GM23248 (cell line): ENCODE measurements around the gene PLEKHM2. TPM values are rescaled to one million over a fixed set of nuclear protein-coding genes. Genes with fewer than 3 reads are reported as not detected.

Experiments used
- DNase-seq: peaks from one replicate; pipeline ENCODE4 v3.0.0-alpha.2; 2015
- H2AFZ ChIP-seq: fragments of 200-600 bp; sonication (generic); 2 replicates; pipeline ENCODE4 v1.6.1; 2016; ENCODE audit warnings: antibody characterized with exemption
- H3F3A ChIP-seq: fragments of 200-600 bp; sonication (generic); 2 replicates; pipeline ENCODE4 v1.6.1; 2016; ENCODE audit warnings: mild to moderate bottlenecking, antibody characterized with exemption, mixed run types; ENCODE audit not compliant: insufficient read depth
- H3K27ac ChIP-seq: fragments of 200-600 bp; sonication (generic); 2 replicates; pipeline ENCODE4 v1.5.1; 2016; ENCODE audit warnings: mild to moderate bottlenecking
- H3K27me3 ChIP-seq: fragments of 200-600 bp; sonication (generic); replicated peaks from 2 replicates; pipeline ENCODE4 v1.6.1; 2016; ENCODE audit warnings: mild to moderate bottlenecking; ENCODE audit not compliant: insufficient read depth
- H3K36me3 ChIP-seq: fragments of 200-600 bp; sonication (generic); 2 replicates; pipeline ENCODE4 v1.6.1; 2016; ENCODE audit warnings: low read depth, mild to moderate bottlenecking
- H3K4me1 ChIP-seq: fragments of 200-600 bp; sonication (generic); 2 replicates; pipeline ENCODE4 v1.6.1; 2016; ENCODE audit warnings: mild to moderate bottlenecking; ENCODE audit not compliant: insufficient read depth
- H3K4me2 ChIP-seq: fragments of 200-600 bp; sonication (generic); one replicate; pipeline ENCODE4 v1.6.1; 2016; ENCODE audit warnings: mild to moderate bottlenecking; ENCODE audit not compliant: unreplicated experiment
- H3K4me3 ChIP-seq: fragments of 200-600 bp; sonication (generic); 2 replicates; pipeline ENCODE4 v1.5.1; 2016; ENCODE audit warnings: mild to moderate bottlenecking
- H3K79me2 ChIP-seq: fragments of 200-600 bp; sonication (generic); 2 replicates; pipeline ENCODE4 v1.6.1; 2016; ENCODE audit warnings: mild to moderate bottlenecking; ENCODE audit not compliant: insufficient read depth
- H3K9ac ChIP-seq: fragments of 200-600 bp; sonication (generic); 2 replicates; pipeline ENCODE4 v1.6.1; 2016; ENCODE audit warnings: mild to moderate bottlenecking
- H3K9me2 ChIP-seq: fragments of 200-600 bp; sonication (generic); 2 replicates; pipeline ENCODE4 v1.6.1; 2016; ENCODE audit warnings: mixed run types, mild to moderate bottlenecking, moderate library complexity; ENCODE audit not compliant: insufficient read depth
- H3K9me3 ChIP-seq: fragments of 200-600 bp; sonication (generic); one replicate; pipeline ENCODE4 v1.6.1; 2017; ENCODE audit warnings: low read depth
- H4K20me1 ChIP-seq: fragments of 200-600 bp; sonication (generic); 2 replicates; pipeline ENCODE4 v1.6.0; 2016; ENCODE audit not compliant: insufficient read depth
- EZH2 ChIP-seq: fragments of 200-600 bp; sonication (generic); IDR thresholded peaks from 2 replicates; pipeline ENCODE4 v1.6.1; 2018; ENCODE audit warnings: antibody characterized with exemption, mild to moderate bottlenecking; ENCODE audit not compliant: insufficient read depth, poor library complexity, severe bottlenecking
- EZH2phosphoT487 ChIP-seq: fragments of 200-600 bp; sonication (generic); IDR thresholded peaks from 2 replicates; pipeline ENCODE4 v1.6.1; 2018; ENCODE audit warnings: antibody characterized with exemption, moderate library complexity, mild to moderate bottlenecking, low read depth; ENCODE audit not compliant: insufficient read depth
- WGBS, 2 experiments: methylation state at CpG; one replicate each; pipeline ENCODE4 v1.1.6; 2015 to 2017; ENCODE audit warnings: low lambda C conversion rate in 2 of 2, low coverage in 1 of 2; ENCODE audit errors: missing lambda C conversion rate in 2 of 2; 5-methylcytosine and 5-hydroxymethylcytosine counted together
- in situ Hi-C: fragments of 300-500 bp; cut with MboI; formaldehyde crosslinking; loops from 2 replicates; pipeline ENCODE4 v1.15.0; 2020
- polyA plus RNA-seq: library from polyadenylated mRNA; unstranded; fragments of >200 nt; fragmentation: Nextera tagmentation; extraction: Ambion mirVana; gene quantifications from 2 replicates; pipeline ENCODE4 v1.2.1, GENCODE V29; 2016
- total RNA-seq: library from RNA; depleted of rRNA; stranded (reverse); fragments of >200 nt; shearing (Covaris generic); gene quantifications from 2 replicates; pipeline ENCODE4 v1.2.3, GENCODE V29; 2014

Gene PLEKHM2
- total and polyA plus RNA-seq, 2 experiments from 2014 or later: 14.9 to 52.9 TPM

- no peaks in the 10 kb centered on the region for H3K79me2 ChIP-seq
- no peak overlapping the region for H2AFZ ChIP-seq
- DNase-seq: no peak
- H3K4me1 ChIP-seq: no peaks in the 10 kb centered on the region
- H3K27ac ChIP-seq: no peak overlapping the region
- no peaks in the 10 kb centered on the region for H3K9me2 ChIP-seq
- no peaks in the 10 kb centered on the region for H3K36me3 ChIP-seq
- H3F3A ChIP-seq: no peaks in the 10 kb centered on the region
- no peaks in the 10 kb centered on the region for H4K20me1 ChIP-seq
- TF ChIP-seq EZH2phosphoT487 (no peak), EZH2 (no peak)
- no peak overlapping the region for H3K9ac ChIP-seq
- in situ Hi-C loops: no loop called here
- no peaks in the 10 kb centered on the region for H3K9me3 ChIP-seq
- H3K4me2 ChIP-seq: no peak overlapping the region
- no peak overlapping the region for H3K4me3 ChIP-seq
- no peaks in the 10 kb centered on the region for H3K27me3 ChIP-seq
- 74 to 78% methylated on average over 19 to 20 of the region's 20 CpGs for WGBS, 2 experiments
Observed at GRCh38 chr1:15723631-15724246, 39.6 kb downstream of the PLEKHM2 start.

- TF ChIP-seq EZH2: no peak
- no peak for TF ChIP-seq EZH2phosphoT487
- no peak for DNase-seq
- 84 to 89% methylated on average over 25 to 26 of the region's 26 CpGs for WGBS, 2 experiments
- in situ Hi-C loops: no loop called here
- Histone ChIP-seq H3K9ac (no peak overlapping the region), H3K4me2 (no peak overlapping the region), H3K79me2 (no peaks in the 10 kb centered on the region), H2AFZ (no peak overlapping the region), H3K4me1 (no peaks in the 10 kb centered on the region), H3K9me2 (no peaks in the 10 kb centered on the region), H4K20me1 (no peaks in the 10 kb centered on the region), H3K4me3 (no peak overlapping the region), H3K27ac (no peak overlapping the region), H3K36me3 (no peaks in the 10 kb centered on the region; the same call in 1 of the 2 replicates), H3K9me3 (no peaks in the 10 kb centered on the region), H3F3A (no peaks in the 10 kb centered on the region), H3K27me3 (no peaks in the 10 kb centered on the region)
Observed at GRCh38 chr1:15724949-15725880, 41.1 kb downstream of the PLEKHM2 start.

- Histone ChIP-seq H3K4me1 (no peaks in the 10 kb centered on the region), H3K9me2 (no peaks in the 10 kb centered on the region), H3F3A (no peaks in the 10 kb centered on the region), H2AFZ (no peak overlapping the region), H3K79me2 (no peaks in the 10 kb centered on the region), H3K36me3 (no peaks in the 10 kb centered on the region; the same call in 1 of the 2 replicates), H3K9ac (no peak overlapping the region), H3K4me2 (no peak overlapping the region), H3K27ac (no peak overlapping the region), H4K20me1 (no peaks in the 10 kb centered on the region), H3K9me3 (no peaks in the 10 kb centered on the region), H3K27me3 (no peaks in the 10 kb centered on the region), H3K4me3 (no peak overlapping the region)
- no peak for DNase-seq
- in situ Hi-C loops: no loop called here
- TF ChIP-seq EZH2: no peak
- TF ChIP-seq EZH2phosphoT487: no peak
- WGBS, 2 experiments: 93 to 94% methylated on average over 9 of the region's 9 CpGs
Observed at GRCh38 chr1:15726508-15726907, 42.4 kb downstream of the PLEKHM2 start.

DNA sequence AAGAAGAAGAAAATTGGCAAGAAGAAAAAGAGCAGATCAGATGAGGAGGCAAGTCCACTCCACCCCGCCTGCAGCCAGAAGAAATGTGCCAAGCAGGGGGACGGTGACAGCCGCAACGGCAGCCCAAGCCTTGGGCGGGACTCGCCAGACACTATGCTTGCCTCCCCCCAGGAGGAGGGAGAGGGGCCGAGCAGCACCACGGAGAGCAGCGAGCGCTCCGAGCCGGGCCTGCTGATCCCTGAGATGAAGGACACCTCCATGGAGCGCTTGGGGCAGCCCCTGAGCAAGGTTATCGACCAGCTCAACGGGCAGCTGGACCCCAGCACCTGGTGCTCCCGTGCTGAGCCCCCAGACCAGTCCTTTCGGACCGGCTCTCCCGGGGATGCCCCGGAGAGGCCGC lies 42.9 kb downstream of the PLEKHM2 start:
- 86 to 88% methylated on average over 20 to 21 of the region's 21 CpGs for WGBS, 2 experiments
- H3K79me2 ChIP-seq: no peaks in the 10 kb centered on the region
- in situ Hi-C loops: no loop called here
- H4K20me1 ChIP-seq: no peaks in the 10 kb centered on the region
- no peak overlapping the region for H3K4me3 ChIP-seq
- TF ChIP-seq EZH2phosphoT487 (no peak), EZH2 (no peak)
- H3K4me1 ChIP-seq: no peaks in the 10 kb centered on the region
- H3K9me2 ChIP-seq: no peaks in the 10 kb centered on the region
- H3F3A ChIP-seq: no peaks in the 10 kb centered on the region
- no peak overlapping the region for H3K9ac ChIP-seq
- no peak for DNase-seq
- H3K4me2 ChIP-seq: no peak overlapping the region
- H3K36me3 ChIP-seq: no peaks in the 10 kb centered on the region; the same call in 1 of the 2 replicates
- H2AFZ ChIP-seq: no peak overlapping the region
- no peak overlapping the region for H3K27ac ChIP-seq
- no peaks in the 10 kb centered on the region for H3K9me3 ChIP-seq
- H3K27me3 ChIP-seq: no peaks in the 10 kb centered on the region
